Osteoblast (primary cell): ENCODE measurements around the gene COL1A1. TPM values are rescaled to one million over a fixed set of nuclear protein-coding genes. Genes with fewer than 3 reads are reported as not detected.

ENCODE experiments used
- DNase-seq: peaks from one replicate; pipeline ENCODE4 v3.0.0; 2011; ENCODE audit warnings: low spot score, mixed read lengths; ENCODE audit not compliant: insufficient read length; ENCODE audit errors: missing footprints
- H2AFZ ChIP-seq: 2 replicates; pipeline ENCODE4 v1.6.0; 2011; ENCODE audit warnings: mild to moderate bottlenecking, low read length
- H3K27ac ChIP-seq: 2 replicates; pipeline ENCODE4 v1.5.1; 2011; ENCODE audit warnings: mild to moderate bottlenecking, low read depth, low read length, moderate library complexity
- H3K27me3 ChIP-seq: 2 replicates; pipeline ENCODE4 v1.6.0; 2012; ENCODE audit warnings: mild to moderate bottlenecking, control low read depth, inconsistent platforms, low read length, moderate library complexity; ENCODE audit not compliant: insufficient read depth
- H3K36me3 ChIP-seq: 2 replicates; pipeline ENCODE4 v1.5.1; 2011; ENCODE audit warnings: mild to moderate bottlenecking, low read length, control low read depth, moderate library complexity; ENCODE audit not compliant: insufficient read depth
- H3K4me1 ChIP-seq: 2 replicates; pipeline ENCODE4 v1.5.1; 2011; ENCODE audit warnings: mild to moderate bottlenecking, low read length, control low read depth, moderate library complexity; ENCODE audit not compliant: insufficient read depth
- H3K4me2 ChIP-seq: 2 replicates; pipeline ENCODE4 v1.6.0; 2011; ENCODE audit warnings: mild to moderate bottlenecking, low read length; ENCODE audit not compliant: insufficient read depth
- H3K4me3 ChIP-seq: fragments of 200-600 bp; sonication (generic); 3 replicates; pipeline ENCODE4 v1.5.1; 2012; ENCODE audit warnings: mild to moderate bottlenecking, low read length, inconsistent platforms; ENCODE audit not compliant: insufficient read depth
- H3K79me2 ChIP-seq: 2 replicates; pipeline ENCODE4 v1.6.0; 2012; ENCODE audit warnings: mild to moderate bottlenecking, low read length, control low read depth, inconsistent platforms; ENCODE audit not compliant: insufficient read depth
- H3K9me3 ChIP-seq: 2 replicates; pipeline ENCODE4 v1.5.1; 2011; ENCODE audit warnings: low read depth, low read length, control low read depth
- H4K20me1 ChIP-seq: 2 replicates; pipeline ENCODE4 v1.6.0; 2012; ENCODE audit warnings: mild to moderate bottlenecking, low read length, control low read depth; ENCODE audit not compliant: insufficient read depth
- CTCF ChIP-seq: IDR thresholded peaks from 2 replicates; pipeline ENCODE4 v1.5.1; 2011; ENCODE audit warnings: mild to moderate bottlenecking, low read depth, low read length, moderate library complexity; ENCODE audit errors: extremely low read depth
- total RNA-seq: library from RNA; depleted of rRNA; stranded (reverse); fragments of >200 nt; gene quantifications from 2 replicates; pipeline ENCODE4 v1.2.3, GENCODE V29; 2012

COL1A1 gene
- total RNA-seq, 1 donor, result 8,987 TPM

GRCh38 chr17:50210240-50211225 lies 9.1 kb upstream of the COL1A1 start:
- no peak overlapping the region for H2AFZ ChIP-seq
- peak overlapping the region; percentile 96 for H3K27ac ChIP-seq
- peaks cover 10% of the 10 kb centered on the region for H3K79me2 ChIP-seq
- H3K27me3 ChIP-seq, result no peaks in the 10 kb centered on the region
- H3K36me3 ChIP-seq, result no peaks in the 10 kb centered on the region
- no peak for TF ChIP-seq CTCF
- peaks cover 74% of the 10 kb centered on the region for H3K4me1 ChIP-seq
- H3K4me2 ChIP-seq, result peak overlapping the region; percentile 57
- peak; percentile 97 for DNase-seq
- H4K20me1 ChIP-seq, result no peaks in the 10 kb centered on the region
- peak overlapping the region; percentile 26 for H3K4me3 ChIP-seq
- no peaks in the 10 kb centered on the region for H3K9me3 ChIP-seq

- Histone ChIP-seq H3K4me2 (peak overlapping the region; percentile 57), H3K4me3 (peak overlapping the region; percentile 26), H3K27me3 (no peaks in the 10 kb centered on the region), H3K27ac (peak overlapping the region; percentile 96), H3K79me2 (peaks cover 12% of the 10 kb centered on the region), H3K4me1 (peaks cover 74% of the 10 kb centered on the region), H3K9me3 (no peaks in the 10 kb centered on the region), H3K36me3 (no peaks in the 10 kb centered on the region), H2AFZ (no peak overlapping the region), H4K20me1 (no peaks in the 10 kb centered on the region)
- peak; percentile 97 for DNase-seq
- no peak for TF ChIP-seq CTCF
Observed at GRCh38 chr17:50209472-50210239, 8.2 kb upstream of the COL1A1 start.

- H2AFZ ChIP-seq, result no peak overlapping the region
- H3K4me2 ChIP-seq, result peak overlapping the region; percentile 23
- H3K4me1 ChIP-seq, result peaks cover 75% of the 10 kb centered on the region
- no peaks in the 10 kb centered on the region for H3K9me3 ChIP-seq
- no peaks in the 10 kb centered on the region for H4K20me1 ChIP-seq
- H3K4me3 ChIP-seq, result no peak overlapping the region
- H3K36me3 ChIP-seq, result no peaks in the 10 kb centered on the region
- DNase-seq, result no peak
- no peak for TF ChIP-seq CTCF
- peaks cover 15% of the 10 kb centered on the region for H3K79me2 ChIP-seq
- H3K27ac ChIP-seq, result peak overlapping the region; percentile 96
- H3K27me3 ChIP-seq, result no peaks in the 10 kb centered on the region
Observed at GRCh38 chr17:50209133-50209471, 7.7 kb upstream of the COL1A1 start.
